Measurements from ENCODE around the gene F2RL2. TPM values are rescaled to one million over a fixed set of nuclear protein-coding genes. Genes with fewer than 3 reads are reported as not detected.

F2RL2 gene
- total RNA-seq, 1 donor from 2014 or later, result 4.3 TPM

- no peak overlapping the region for H3K9ac ChIP-seq
Measured at GRCh38 chr5:76610196-76610595, 13.0 kb downstream of the F2RL2 start.

GRCh38 chr5:76608833-76609232, 14.4 kb downstream of the F2RL2 start:
- peaks cover 26% of the 10 kb centered on the region for H3K4me1 Mint-ChIP-seq
- H3K9me3 Mint-ChIP-seq, result no peaks in the 10 kb centered on the region
- Histone ChIP-seq H3K4me2 (no peak overlapping the region), H3K27ac (no peak overlapping the region), H3K79me2 (ENCODE audit: low read depth) (no peaks in the 10 kb centered on the region), H3K4me1 (peaks cover 16% of the 10 kb centered on the region), H3F3A (ENCODE audit: low read depth) (no peaks in the 10 kb centered on the region), H4K20me1 (ENCODE audit: low read depth) (no peaks in the 10 kb centered on the region), H3K4me3 (no peak overlapping the region), H2AFZ (replicated peaks) (no peak overlapping the region), H3K36me3 (no peaks in the 10 kb centered on the region), H3K27me3 (no peaks in the 10 kb centered on the region), H3K9ac (no peak overlapping the region), H3K9me3 (ENCODE audit: low read depth) (no peaks in the 10 kb centered on the region)
- no peak for DNase-seq (ENCODE audit: low spot score)
- H3K27me3 Mint-ChIP-seq (ENCODE audit: insufficient read depth, low read depth), result peaks cover 5% of the 10 kb centered on the region
- TF ChIP-seq EZH2 (IDR thresholded peaks at IDR 0.05) (no peak), EZH2phosphoT487 (IDR thresholded peaks at IDR 0.05) (no peak), CTCF (IDR thresholded peaks at IDR 0.05) (no peak)
- peaks cover 14% of the 10 kb centered on the region for H3K36me3 Mint-ChIP-seq
- no peak overlapping the region for H3K27ac Mint-ChIP-seq
- no peak overlapping the region for H3K4me3 Mint-ChIP-seq

More at GRCh38 chr5:76610196-76610595, 13.0 kb downstream of the F2RL2 start:
- peaks cover 26% of the 10 kb centered on the region for H3K4me1 Mint-ChIP-seq
- H3K4me3 Mint-ChIP-seq, result no peak overlapping the region
- no peaks in the 10 kb centered on the region for H3K9me3 ChIP-seq (ENCODE audit: low read depth)
- H3K4me2 ChIP-seq, result no peak overlapping the region
- H3F3A ChIP-seq (ENCODE audit: low read depth), result no peaks in the 10 kb centered on the region
- no peak overlapping the region for H3K27ac ChIP-seq
- DNase-seq (ENCODE audit: low spot score), result no peak
- H3K9me3 Mint-ChIP-seq, result no peaks in the 10 kb centered on the region
- peaks cover 16% of the 10 kb centered on the region for H3K4me1 ChIP-seq
- H3K27me3 Mint-ChIP-seq (ENCODE audit: insufficient read depth, low read depth), result peaks cover 5% of the 10 kb centered on the region
- H3K4me3 ChIP-seq, result no peak overlapping the region
- H3K27ac Mint-ChIP-seq, result no peak overlapping the region
- H2AFZ ChIP-seq (replicated peaks), result no peak overlapping the region
- H3K36me3 ChIP-seq, result no peaks in the 10 kb centered on the region
- H3K27me3 ChIP-seq, result no peaks in the 10 kb centered on the region
- no peaks in the 10 kb centered on the region for H4K20me1 ChIP-seq (ENCODE audit: low read depth)
- H3K36me3 Mint-ChIP-seq, result peaks cover 7% of the 10 kb centered on the region
- H3K79me2 ChIP-seq (ENCODE audit: low read depth), result no peaks in the 10 kb centered on the region
- no peak for TF ChIP-seq CTCF (IDR thresholded peaks at IDR 0.05)
- no peak for TF ChIP-seq EZH2phosphoT487 (IDR thresholded peaks at IDR 0.05)
- no peak for TF ChIP-seq EZH2 (IDR thresholded peaks at IDR 0.05)

- H2AFZ ChIP-seq (replicated peaks), result peak overlapping the region; percentile 46
Measured at GRCh38 chr5:76607353-76607871, 15.8 kb downstream of the F2RL2 start.

More at GRCh38 chr5:76607353-76607871, 15.8 kb downstream of the F2RL2 start:
- Histone ChIP-seq H3K4me3 (peak overlapping the region; percentile 3), H4K20me1 (ENCODE audit: low read depth) (no peaks in the 10 kb centered on the region), H3K79me2 (ENCODE audit: low read depth) (no peaks in the 10 kb centered on the region), H3K9me3 (ENCODE audit: low read depth) (no peaks in the 10 kb centered on the region), H3K4me2 (peak overlapping the region; percentile 68), H3K27me3 (no peaks in the 10 kb centered on the region), H3K4me1 (peaks cover 16% of the 10 kb centered on the region), H3K36me3 (no peaks in the 10 kb centered on the region), H3F3A (ENCODE audit: low read depth) (no peaks in the 10 kb centered on the region), H3K9ac (no peak overlapping the region), H3K27ac (no peak overlapping the region)
- TF ChIP-seq EZH2 (IDR thresholded peaks at IDR 0.05), result no peak
- TF ChIP-seq CTCF (IDR thresholded peaks at IDR 0.05), result no peak
- Mint-ChIP-seq H3K4me1 (peaks cover 26% of the 10 kb centered on the region), H3K4me3 (peak overlapping the region; percentile 74), H3K9me3 (no peaks in the 10 kb centered on the region), H3K36me3 (peaks cover 16% of the 10 kb centered on the region), H3K27me3 (ENCODE audit: insufficient read depth, low read depth) (peaks cover 5% of the 10 kb centered on the region), H3K27ac (peak overlapping the region; percentile 85)
- DNase-seq (ENCODE audit: low spot score), result peak; percentile 66

Measured in neural progenitor cell (in vitro differentiated cells).